ENCODE data around the gene NEK10. TPM values are rescaled to one million over a fixed set of nuclear protein-coding genes. Genes with fewer than 3 reads are reported as not detected.

The NEK10 gene
- total RNA-seq, 1 donor from 2014 or later, result 0.67 TPM

- no peaks in the 10 kb centered on the region for H3K36me3 ChIP-seq (ENCODE audit: control insufficient read depth, insufficient read depth, low read length)
- no peak for TF ChIP-seq CTCF (IDR thresholded peaks at IDR 0.05; ENCODE audit: insufficient read depth, low read length, poor library complexity, severe bottlenecking)
- H3K4me3 ChIP-seq (ENCODE audit: low read depth, low read length), result no peak overlapping the region
- no peak for DNase-seq (ENCODE audit: low read depth)
- H3K27me3 ChIP-seq (ENCODE audit: control insufficient read depth, insufficient read depth, low read length), result no peaks in the 10 kb centered on the region
Measured at GRCh38 chr3:27127879-27128278, 241.3 kb downstream of the NEK10 start.

GRCh38 chr3:27127195-27127594 is 242.0 kb downstream of the NEK10 start:
- TF ChIP-seq CTCF (IDR thresholded peaks at IDR 0.05; ENCODE audit: insufficient read depth, low read length, poor library complexity, severe bottlenecking), result no peak
- no peak for DNase-seq (ENCODE audit: low read depth)
- H3K4me3 ChIP-seq (ENCODE audit: low read depth, low read length), result no peak overlapping the region
- no peaks in the 10 kb centered on the region for H3K36me3 ChIP-seq (ENCODE audit: control insufficient read depth, insufficient read depth, low read length)
- H3K27me3 ChIP-seq (ENCODE audit: control insufficient read depth, insufficient read depth, low read length), result no peaks in the 10 kb centered on the region

- TF ChIP-seq CTCF (IDR thresholded peaks at IDR 0.05; ENCODE audit: insufficient read depth, low read length, poor library complexity, severe bottlenecking), result no peak
- no peak for DNase-seq (ENCODE audit: low read depth)
- no peaks in the 10 kb centered on the region for H3K36me3 ChIP-seq (ENCODE audit: control insufficient read depth, insufficient read depth, low read length)
- no peaks in the 10 kb centered on the region for H3K27me3 ChIP-seq (ENCODE audit: control insufficient read depth, insufficient read depth, low read length)
- no peak overlapping the region for H3K4me3 ChIP-seq (ENCODE audit: low read depth, low read length)
Measured at GRCh38 chr3:27125821-27126501, 243.2 kb downstream of the NEK10 start.

- no peaks in the 10 kb centered on the region for H3K27me3 ChIP-seq (ENCODE audit: control insufficient read depth, insufficient read depth, low read length)
- no peak overlapping the region for H3K4me3 ChIP-seq (ENCODE audit: low read depth, low read length)
- DNase-seq (ENCODE audit: low read depth), result no peak
- TF ChIP-seq CTCF (IDR thresholded peaks at IDR 0.05; ENCODE audit: insufficient read depth, low read length, poor library complexity, severe bottlenecking), result no peak
- H3K36me3 ChIP-seq (ENCODE audit: control insufficient read depth, insufficient read depth, low read length), result no peaks in the 10 kb centered on the region
Measured at GRCh38 chr3:27119639-27120038, 249.5 kb downstream of the NEK10 start.

- H3K4me3 ChIP-seq (ENCODE audit: low read depth, low read length), result no peak overlapping the region
- TF ChIP-seq CTCF (IDR thresholded peaks at IDR 0.05; ENCODE audit: insufficient read depth, low read length, poor library complexity, severe bottlenecking), result no peak
- no peaks in the 10 kb centered on the region for H3K27me3 ChIP-seq (ENCODE audit: control insufficient read depth, insufficient read depth, low read length)
- H3K36me3 ChIP-seq (ENCODE audit: control insufficient read depth, insufficient read depth, low read length), result no peaks in the 10 kb centered on the region
- DNase-seq (ENCODE audit: low read depth), result no peak
Measured at GRCh38 chr3:27115352-27115751, 253.8 kb downstream of the NEK10 start.

GRCh38 chr3:27114684-27115083 is 254.5 kb downstream of the NEK10 start:
- no peaks in the 10 kb centered on the region for H3K27me3 ChIP-seq (ENCODE audit: control insufficient read depth, insufficient read depth, low read length)
- no peaks in the 10 kb centered on the region for H3K36me3 ChIP-seq (ENCODE audit: control insufficient read depth, insufficient read depth, low read length)
- TF ChIP-seq CTCF (IDR thresholded peaks at IDR 0.05; ENCODE audit: insufficient read depth, low read length, poor library complexity, severe bottlenecking), result no peak
- no peak overlapping the region for H3K4me3 ChIP-seq (ENCODE audit: low read depth, low read length)
- no peak for DNase-seq (ENCODE audit: low read depth)
